Duodenal mucosa (tissue), 2 donors: ENCODE measurements around the gene MPP2.

Source experiments
- H3K27ac ChIP-seq: one replicate; pipeline ENCODE4 v1.7.0; 2013; ENCODE audit warnings: low read depth, low read length
- H3K27me3 ChIP-seq, 2 donors: one replicate each; pipeline ENCODE4 v1.7.0; 2013; ENCODE audit warnings: low read length in 2 of 2, control low read depth in 1 of 2; ENCODE audit not compliant: insufficient read depth in 2 of 2, control insufficient read depth in 1 of 2
- H3K36me3 ChIP-seq, 2 donors: one replicate each; pipeline ENCODE4 v1.7.0; 2013; ENCODE audit warnings: low read length in 2 of 2, control low read depth in 1 of 2; ENCODE audit not compliant: insufficient read depth in 2 of 2, control insufficient read depth in 1 of 2
- H3K4me1 ChIP-seq, 2 donors: one replicate each; pipeline ENCODE4 v1.7.0; 2013; ENCODE audit warnings: low read length in 2 of 2, control low read depth in 1 of 2; ENCODE audit not compliant: insufficient read depth in 2 of 2, control insufficient read depth in 1 of 2
- H3K4me3 ChIP-seq, 2 donors: one replicate each; pipeline ENCODE4 v1.7.0; 2013; ENCODE audit warnings: low read length in 2 of 2, low read depth in 1 of 2
- H3K9ac ChIP-seq, 2 donors: one replicate each; pipeline ENCODE4 v1.7.0; 2013; ENCODE audit warnings: low read length in 2 of 2, low read depth in 1 of 2
- H3K9me3 ChIP-seq, 2 donors: one replicate each; pipeline ENCODE4 v1.7.0; 2013; ENCODE audit warnings: low read length in 2 of 2, control low read depth in 1 of 2; ENCODE audit not compliant: control insufficient read depth in 1 of 2

MPP2 gene

GRCh38 chr17:43891851-43892646, 15.3 kb downstream of the MPP2 start:
- H3K4me1 ChIP-seq, result no peaks in the 10 kb centered on the region
- H3K27ac ChIP-seq, result no peak overlapping the region
- no peak overlapping the region for H3K9ac ChIP-seq

GRCh38 chr17:43890240-43890639, 17.1 kb downstream of the MPP2 start:
- Histone ChIP-seq H3K9me3 (no peaks in the 10 kb centered on the region), H3K4me1 (no peaks in the 10 kb centered on the region), H3K36me3 (no peaks in the 10 kb centered on the region), H3K27me3 (no peaks in the 10 kb centered on the region), H3K9ac (no peak overlapping the region), H3K4me3 (no peak overlapping the region), H3K27ac (no peak overlapping the region)

More at GRCh38 chr17:43891851-43892646, 15.3 kb downstream of the MPP2 start:
- Histone ChIP-seq H3K27me3 (no peaks in the 10 kb centered on the region), H3K9me3 (no peaks in the 10 kb centered on the region), H3K4me3 (no peak overlapping the region), H3K36me3 (no peaks in the 10 kb centered on the region)

GRCh38 chr17:43888548-43888947, 18.8 kb downstream of the MPP2 start:
- Histone ChIP-seq H3K9me3 (no peaks in the 10 kb centered on the region), H3K4me3 (no peak overlapping the region), H3K27me3 (no peaks in the 10 kb centered on the region), H3K36me3 (no peaks in the 10 kb centered on the region), H3K27ac (no peak overlapping the region), H3K9ac (no peak overlapping the region), H3K4me1 (no peaks in the 10 kb centered on the region)

- H3K36me3 ChIP-seq, result no peaks in the 10 kb centered on the region
- no peak overlapping the region for H3K27ac ChIP-seq
- H3K9me3 ChIP-seq, result no peaks in the 10 kb centered on the region
- peaks cover 11 to 12% of the 10 kb centered on the region in 2 donors for H3K4me1 ChIP-seq
- H3K9ac ChIP-seq, result no peak overlapping the region
- H3K27me3 ChIP-seq, result no peaks in the 10 kb centered on the region
- H3K4me3 ChIP-seq, result no peak overlapping the region
Measured at GRCh38 chr17:43882761-43883415, 24.4 kb downstream of the MPP2 start.

- Histone ChIP-seq H3K9ac (no peak overlapping the region), H3K9me3 (no peaks in the 10 kb centered on the region), H3K36me3 (no peaks in the 10 kb centered on the region), H3K4me3 (no peak overlapping the region), H3K4me1 (peaks cover 13% of the 10 kb centered on the region in 2 donors), H3K27ac (no peak overlapping the region), H3K27me3 (no peaks in the 10 kb centered on the region)
Measured at GRCh38 chr17:43881758-43882505, 25.4 kb downstream of the MPP2 start.

- Histone ChIP-seq H3K4me1 (peaks cover 13% of the 10 kb centered on the region in 2 donors), H3K9ac (no peak overlapping the region), H3K9me3 (no peaks in the 10 kb centered on the region), H3K27me3 (no peaks in the 10 kb centered on the region), H3K4me3 (no peak overlapping the region), H3K27ac (no peak overlapping the region), H3K36me3 (no peaks in the 10 kb centered on the region)
Measured at GRCh38 chr17:43881181-43881580, 26.2 kb downstream of the MPP2 start.

- Histone ChIP-seq H3K9ac (no peak overlapping the region), H3K4me1 (peaks cover 13% of the 10 kb centered on the region in 2 donors), H3K27ac (no peak overlapping the region), H3K9me3 (no peaks in the 10 kb centered on the region), H3K36me3 (no peaks in the 10 kb centered on the region), H3K4me3 (no peak overlapping the region), H3K27me3 (no peaks in the 10 kb centered on the region)
Measured at GRCh38 chr17:43880420-43880991, 26.8 kb downstream of the MPP2 start.

- H3K9ac ChIP-seq, result no peak overlapping the region
- H3K9me3 ChIP-seq, result no peaks in the 10 kb centered on the region
- H3K4me1 ChIP-seq, result peaks cover 17 to 18% of the 10 kb centered on the region in 2 donors
- no peaks in the 10 kb centered on the region for H3K36me3 ChIP-seq
- H3K27me3 ChIP-seq, result no peaks in the 10 kb centered on the region
- no peak overlapping the region for H3K27ac ChIP-seq
- H3K4me3 ChIP-seq, result no peak overlapping the region
Measured at GRCh38 chr17:43879723-43880419, 27.5 kb downstream of the MPP2 start.

GRCh38 chr17:43878260-43879175, 28.8 kb downstream of the MPP2 start:
- H3K27me3 ChIP-seq, result no peaks in the 10 kb centered on the region
- peaks cover 28% of the 10 kb centered on the region in 2 donors for H3K4me1 ChIP-seq
- H3K9ac ChIP-seq, result no peak overlapping the region
- H3K9me3 ChIP-seq, result no peaks in the 10 kb centered on the region
- H3K27ac ChIP-seq, result no peak overlapping the region
- no peak overlapping the region for H3K4me3 ChIP-seq
- H3K36me3 ChIP-seq, result no peaks in the 10 kb centered on the region
